GM23338 (cell line): ENCODE data around the gene HEY2. TPM values are rescaled to one million over a fixed set of nuclear protein-coding genes. Genes with fewer than 3 reads are reported as not detected.

Source experiments
- ATAC-seq: fragments of 200-7000 bp; cut with Tn5 transposase; 3 replicates; pipeline ENCODE4 v1.9.1; 2020
- DNase-seq: peaks from one replicate; pipeline ENCODE4 v3.0.0-alpha.2; 2015; ENCODE audit warnings: low spot score
- H2AFZ ChIP-seq: fragments of 200-600 bp; sonication (generic); 2 replicates; pipeline ENCODE4 v1.8.0; 2016; ENCODE audit warnings: antibody characterized with exemption, mild to moderate bottlenecking, moderate library complexity
- H3F3A ChIP-seq: fragments of 200-600 bp; sonication (generic); replicated peaks from 2 replicates; pipeline ENCODE4 v1.8.0; 2017; ENCODE audit warnings: antibody characterized with exemption, mixed run types, low read depth
- H3K27ac ChIP-seq: fragments of 200-600 bp; sonication (generic); 2 replicates; pipeline ENCODE4 v1.6.1; 2016; ENCODE audit warnings: low read depth
- H3K27me3 ChIP-seq: fragments of 200-600 bp; sonication (generic); 2 replicates; pipeline ENCODE4 v1.8.0; 2016; ENCODE audit warnings: mild to moderate bottlenecking, mixed run types, moderate library complexity; ENCODE audit not compliant: insufficient read depth
- H3K36me3 ChIP-seq: fragments of 200-600 bp; sonication (generic); 2 replicates; pipeline ENCODE4 v1.8.0; 2016; ENCODE audit warnings: mild to moderate bottlenecking; ENCODE audit not compliant: insufficient read depth
- H3K4me1 ChIP-seq: fragments of 200-600 bp; sonication (generic); 2 replicates; pipeline ENCODE4 v1.8.0; 2016; ENCODE audit warnings: mild to moderate bottlenecking, moderate library complexity; ENCODE audit not compliant: insufficient read depth
- H3K4me2 ChIP-seq: fragments of 200-600 bp; sonication (generic); 2 replicates; pipeline ENCODE4 v1.7.1; 2017; ENCODE audit warnings: mixed run types
- H3K4me3 ChIP-seq: fragments of 200-600 bp; sonication (generic); 2 replicates; pipeline ENCODE4 v1.6.1; 2016; ENCODE audit warnings: mixed run types
- H3K79me2 ChIP-seq: fragments of 200-600 bp; sonication (generic); replicated peaks from 2 replicates; pipeline ENCODE4 v1.8.0; 2017; ENCODE audit warnings: mild to moderate bottlenecking; ENCODE audit not compliant: insufficient read depth
- H3K9me2 ChIP-seq: fragments of 200-600 bp; sonication (generic); 2 replicates; pipeline ENCODE4 v1.8.0; 2017; ENCODE audit not compliant: insufficient read depth
- H4K20me1 ChIP-seq: fragments of 200-600 bp; sonication (generic); replicated peaks from 2 replicates; pipeline ENCODE4 v1.8.0; 2017; ENCODE audit warnings: mild to moderate bottlenecking; ENCODE audit not compliant: insufficient read depth
- H3K27ac Mint-ChIP-seq: 2 replicates; pipeline ENCODE4 v1.8.0; 2020; ENCODE audit warnings: inconsistent platforms, mild to moderate bottlenecking, moderate library complexity, mixed read lengths
- H3K27me3 Mint-ChIP-seq: 3 replicates; pipeline ENCODE4 v1.8.0; 2022; ENCODE audit warnings: low read depth, mild to moderate bottlenecking, moderate library complexity, mixed read lengths, inconsistent platforms; ENCODE audit not compliant: insufficient read depth, poor library complexity
- H3K36me3 Mint-ChIP-seq: 3 replicates; pipeline ENCODE4 v1.8.0; 2021; ENCODE audit warnings: low read depth, mild to moderate bottlenecking, inconsistent platforms, moderate library complexity, mixed read lengths
- H3K4me1 Mint-ChIP-seq: 3 replicates; pipeline ENCODE4 v1.8.0; 2020; ENCODE audit warnings: mild to moderate bottlenecking, inconsistent platforms, mixed read lengths
- H3K4me3 Mint-ChIP-seq: 3 replicates; pipeline ENCODE4 v1.8.0; 2021; ENCODE audit warnings: moderate library complexity, mild to moderate bottlenecking, inconsistent platforms, mixed read lengths
- H3K9me3 Mint-ChIP-seq: 3 replicates; pipeline ENCODE4 v1.8.0; 2020; ENCODE audit warnings: moderate library complexity, mild to moderate bottlenecking, inconsistent platforms, mixed read lengths
- CREB1 ChIP-seq: fragments of 250-450 bp; sonication (Bioruptor Pico); IDR thresholded peaks from 2 replicates; pipeline ENCODE4 v1.5.0; 2020; ENCODE audit warnings: low read depth, mild to moderate bottlenecking, moderate library complexity
- CTCF ChIP-seq, 2 experiments: fragments of 200-600 bp in 1 of 2; sonication (generic) in 1 of 2; conservative IDR thresholded peaks; 2 replicates each; pipeline versions ENCODE4 v1.5.1 to v1.6.1; 2016 to 2017; ENCODE audit warnings: antibody characterized with exemption in 2 of 2, low read depth in 2 of 2, mild to moderate bottlenecking in 2 of 2, moderate library complexity in 1 of 2
- ETS1 ChIP-seq: IDR thresholded peaks from 2 replicates; pipeline ENCODE4 v1.6.1; 2016; ENCODE audit warnings: antibody characterized with exemption
- EZH2 ChIP-seq: fragments of 200-600 bp; sonication (generic); IDR thresholded peaks from one replicate; pipeline ENCODE4 v1.8.0; 2017; ENCODE audit warnings: antibody characterized with exemption, mild to moderate bottlenecking, low read depth; ENCODE audit not compliant: unreplicated experiment
- EZH2phosphoT487 ChIP-seq: fragments of 200-600 bp; sonication (generic); IDR thresholded peaks from one replicate; pipeline ENCODE4 v1.8.1; 2018; ENCODE audit warnings: antibody characterized with exemption; ENCODE audit not compliant: unreplicated experiment
- JUNB ChIP-seq: IDR thresholded peaks from one replicate; pipeline ENCODE4 v1.6.1; 2016; ENCODE audit warnings: antibody characterized with exemption; ENCODE audit not compliant: unreplicated experiment
- NANOG ChIP-seq: IDR thresholded peaks from 2 replicates; pipeline ENCODE4 v1.6.1; 2016; ENCODE audit warnings: antibody characterized with exemption, borderline replicate concordance
- POLR2AphosphoS5 ChIP-seq: IDR thresholded peaks from 2 replicates; pipeline ENCODE4 v1.6.1; 2016; ENCODE audit warnings: antibody characterized with exemption, low read depth
- REST ChIP-seq: IDR thresholded peaks from one replicate; pipeline ENCODE4 v1.6.1; 2018; ENCODE audit warnings: antibody characterized with exemption; ENCODE audit not compliant: unreplicated experiment
- STAT1 ChIP-seq: IDR thresholded peaks from one replicate; pipeline ENCODE4 v1.6.1; 2016; ENCODE audit warnings: antibody characterized with exemption; ENCODE audit not compliant: unreplicated experiment
- ZNF114 ChIP-seq: fragments of 250-450 bp; sonication (Bioruptor Pico); IDR thresholded peaks from 2 replicates; pipeline ENCODE4 v1.5.0; 2020; ENCODE audit warnings: mild to moderate bottlenecking, moderate library complexity
- ZNF331 ChIP-seq: fragments of 250-450 bp; sonication (Bioruptor Pico); IDR thresholded peaks from 2 replicates; pipeline ENCODE4 v1.5.0; 2020; ENCODE audit warnings: low read depth, mild to moderate bottlenecking, moderate library complexity
- ZNF462 ChIP-seq: fragments of 250-450 bp; sonication (Bioruptor Pico); IDR thresholded peaks from 2 replicates; pipeline ENCODE4 v1.5.0; 2020; ENCODE audit warnings: mild to moderate bottlenecking, moderate library complexity
- polyA plus RNA-seq: library from polyadenylated mRNA; unstranded; fragments of >200 nt; fragmentation: Nextera tagmentation; extraction: Ambion mirVana; gene quantifications from 2 replicates; pipeline ENCODE4 v1.2.1, GENCODE V29; 2016
- total RNA-seq: library from RNA; depleted of rRNA; stranded (reverse); fragments of >200 nt; shearing (Covaris generic); gene quantifications from 2 replicates; pipeline ENCODE4 v1.2.3, GENCODE V29; 2014

The HEY2 gene
- total and polyA plus RNA-seq, 2 experiments from 2014 or later = 4.3 to 8.5 TPM

- no peaks in the 10 kb centered on the region for H3K9me3 Mint-ChIP-seq
- peaks cover 17% of the 10 kb centered on the region for H3F3A ChIP-seq
- TF ChIP-seq ETS1 (no peak), REST (no peak), EZH2phosphoT487 (no peak), NANOG (no peak), STAT1 (no peak), ZNF462 (CRISPR knock-in tag) (no peak), POLR2AphosphoS5 (no peak), ZNF114 (CRISPR knock-in tag) (no peak), EZH2 (no peak), CREB1 (CRISPR knock-in tag) (no peak), CTCF (conservative IDR thresholded peaks at IDR 0.05; ENCODE audit: low read depth in 2 of 2) (no peak), JUNB (no peak), ZNF331 (CRISPR knock-in tag) (no peak)
- H3K27me3 ChIP-seq = peaks cover 7% of the 10 kb centered on the region
- no peak overlapping the region for H3K27ac ChIP-seq
- no peaks in the 10 kb centered on the region; the same call in 2 of the 3 replicates for H3K36me3 Mint-ChIP-seq
- H3K4me1 ChIP-seq = peaks cover 55% of the 10 kb centered on the region
- H3K4me1 Mint-ChIP-seq = peaks cover 43% of the 10 kb centered on the region
- H2AFZ ChIP-seq = no peak overlapping the region
- no peak overlapping the region for H3K4me2 ChIP-seq
- H3K4me3 ChIP-seq = no peak overlapping the region
- no peaks in the 10 kb centered on the region for H4K20me1 ChIP-seq
- ATAC-seq = no peak
- no peak overlapping the region for H3K27ac Mint-ChIP-seq
- peaks cover 13% of the 10 kb centered on the region for H3K27me3 Mint-ChIP-seq
- H3K9me2 ChIP-seq = no peaks in the 10 kb centered on the region
- H3K4me3 Mint-ChIP-seq = no peak overlapping the region
- H3K36me3 ChIP-seq = no peaks in the 10 kb centered on the region
- no peak for DNase-seq
- peaks cover 8% of the 10 kb centered on the region for H3K79me2 ChIP-seq
Measured at GRCh38 chr6:125742464-125743120, 6.8 kb upstream of the HEY2 start.
